ENCODE data around the gene INO80B. TPM values are rescaled to one million over a fixed set of nuclear protein-coding genes. Genes with fewer than 3 reads are reported as not detected.

Gene INO80B
- total and polyA plus RNA-seq, 9 of the 15 experiments (the other 6 are each of a cell fraction or from before 2014, with no cell fraction given) = 0.41 to 22.6 (median 9.0) TPM

GRCh38 chr2:74414441-74414840, 40.4 kb upstream of the INO80B start (continued):
- TF ChIP-seq ZNF184 (CRISPR knock-in tag; IDR thresholded peaks at IDR 0.05) (no peak), ZNF124 (CRISPR knock-in tag; IDR thresholded peaks at IDR 0.05) (no peak), ZNF324 (CRISPR knock-in tag; IDR thresholded peaks at IDR 0.05) (no peak), ZNF584 (CRISPR knock-in tag; IDR thresholded peaks at IDR 0.05; ENCODE audit: low read depth) (no peak), USF2 (CRISPR knock-in tag; IDR thresholded peaks at IDR 0.05) (no peak), FOXK1 (CRISPR knock-in tag; IDR thresholded peaks at IDR 0.05; ENCODE audit: borderline replicate concordance) (no peak), ZC3H11A (IDR thresholded peaks at IDR 0.05; ENCODE audit: low read depth, low read length) (no peak)

GRCh38 chr2:74414881-74415761, 39.8 kb upstream of the INO80B start:
- in situ Hi-C loops (cut with MboI) (no loop called here), intact Hi-C loops (cut with micrococcal nuclease) (no loop called here)
- Histone ChIP-seq H2AFZ (ENCODE audit: low read depth, low read length) (peak overlapping the region; percentile 28; the same call in 1 of the 2 replicates), H3K9me3 (replicated peaks; ENCODE audit: control insufficient read depth, insufficient read depth, low read depth, low read length) (no peaks in the 10 kb centered on the region), H3K4me1 (replicated peaks in 1 of 2; ENCODE audit: control insufficient read depth in 2 of 2, insufficient read depth in 2 of 2, low read length in 2 of 2) (peaks cover 0 to 30% of the 10 kb centered on the region in 2 experiments; a peak in 3 of 5 replicates), H3K79me2 (ENCODE audit: control insufficient read depth, insufficient read depth, low read length) (no peaks in the 10 kb centered on the region), H3K9ac (ENCODE audit: insufficient read depth in 1 of 2, low read depth in 2 of 2, low read length in 2 of 2) (peak overlapping the region in 1 of 2 experiments; percentile 67; a peak in 1 of 4 replicates), H3K4me2 (ENCODE audit: insufficient read depth, low read length) (no peak overlapping the region), H3K36me3 (ENCODE audit: control insufficient read depth, insufficient read depth, low read length) (no peaks in the 10 kb centered on the region), H4K20me1 (replicated peaks; ENCODE audit: control insufficient read depth, insufficient read depth, low read length) (no peaks in the 10 kb centered on the region), H3K4me3 (no peak overlapping the region), H3K9me1 (ENCODE audit: control insufficient read depth, insufficient read depth, low read length) (no peaks in the 10 kb centered on the region), H3K27me3 (ENCODE audit: control insufficient read depth in 2 of 2, insufficient read depth in 2 of 2, low read length in 2 of 2) (peaks cover 3 to 22% of the 10 kb centered on the region in 2 experiments; a peak in 4 of 5 replicates), H3K27ac (ENCODE audit: extremely low read depth, low read depth, low read length) (no peak overlapping the region)
- ATAC-seq (no peak), FAIRE-seq (no peak), DNase-seq (ENCODE audit: extremely low read depth in 1 of 4, low spot score in 3 of 4) (no peak)
- POLR2A ChIA-PET = no interaction called here
- WGBS (ENCODE audit: insufficient coverage, low coverage, missing lambda C conversion rate) = 40% methylated on average over 48 of the region's 66 CpGs
- no TSS peak for BruUV-seq (replicated peaks)
- CTCF ChIA-PET (ENCODE audit: low intra/inter-chr PET ratio) = no interaction called here
- TF ChIP-seq AFF4 (CRISPR knock-in tag; IDR thresholded peaks at IDR 0.05) (no peak), SRF (CRISPR knock-in tag; IDR thresholded peaks at IDR 0.05) (no peak), RFX5 (IDR thresholded peaks at IDR 0.05; ENCODE audit: low read depth, low read length) (no peak), ZNF830 (CRISPR knock-in tag; IDR thresholded peaks at IDR 0.05) (no peak), SRSF1 (IDR thresholded peaks at IDR 0.05; ENCODE audit: low read depth, low read length) (no peak), FUS (optimal IDR thresholded peaks at IDR 0.05; ENCODE audit: low read depth, low read length) (no peak), LCOR (CRISPR knock-in tag; IDR thresholded peaks at IDR 0.05) (no peak), PTTG1 (tag; IDR thresholded peaks at IDR 0.05; ENCODE audit: low read depth) (no peak)

All from K562 (cell line).